HEK293T (cell line): ENCODE results near the gene SH2D3A.

Experiments
- ARNT ChIP-seq: fragments of 450-650 bp; IDR thresholded peaks from 2 replicates; pipeline ENCODE4 v1.6.1; 2017; ENCODE audit warnings: mild to moderate bottlenecking
- BHLHE40 ChIP-seq: fragments of 450-650 bp; IDR thresholded peaks from 2 replicates; pipeline ENCODE4 v1.6.1; 2016; ENCODE audit warnings: mild to moderate bottlenecking, moderate library complexity, borderline replicate concordance
- FOXM1 ChIP-seq: fragments of 450-650 bp; IDR thresholded peaks from 2 replicates; pipeline ENCODE4 v1.6.1; 2017; ENCODE audit warnings: mild to moderate bottlenecking, borderline replicate concordance
- ZNF384 ChIP-seq: fragments of 450-650 bp; IDR thresholded peaks from 2 replicates; pipeline ENCODE4 v1.6.1; 2016

- TF ChIP-seq BHLHE40 (no peak), FOXM1 (no peak), ZNF384 (no peak), ARNT (no peak)
These were observed 21.3 kb downstream of the SH2D3A start for GRCh38 chr19:6745965-6746364.
